K562 treated with DMSO at 1 percent for 24 hours (cell line): ENCODE results near the gene LAX1. TPM values are rescaled to one million over a fixed set of nuclear protein-coding genes. Genes with fewer than 3 reads are reported as not detected.

ENCODE experiments used
- total RNA-seq: library from RNA; unstranded; fragments of 300-600 nt; gene quantifications from 2 replicates; pipeline ENCODE4 v1.2.3, GENCODE V29; 2022; ENCODE audit warnings: low read depth; ENCODE audit not compliant: insufficient read depth

LAX1 gene
- not detected in 2 replicates for total RNA-seq

GRCh38 chr1:203765029-203765837 is at the start of gene LAX1:
LAX1 (plus strand) TSS chr1:203765183; CDS start chr1:203765566, 383 bp downstream.

GRCh38 chr1:203795441-203796235 is 30.7 kb downstream of the LAX1 start, which contains the start of the genes ZBED6 and ZC3H11A:
ZBED6 (plus strand) TSS chr1:203795623; CDS start chr1:203797523, 1,900 bp downstream.
ZC3H11A (plus strand) TSS chr1:203795623; CDS start chr1:203817071, 21,448 bp downstream.

Other genes starting within 250 kb of the LAX1 start
- 14.6 and 18.9 TPM in 2 replicates for gene ATP2B4, start 138.4 kb upstream of the LAX1 start, total RNA-seq
- 1.3 and 2.2 TPM in 2 replicates for gene ZBED6, start 30.4 kb downstream of the LAX1 start, total RNA-seq
- gene ZC3H11A, start 30.4 kb downstream of the LAX1 start, total RNA-seq: 63.9 and 67.0 TPM in 2 replicates
- gene SNRPE, start 96.4 kb downstream of the LAX1 start, total RNA-seq: 74.2 and 121 TPM in 2 replicates